HG03439 (cell line): ENCODE data around the gene SLK.

Experiments
- ATAC-seq: cut with Tn5 transposase; IDR thresholded peaks from one replicate; pipeline ENCODE4 v1.9.1; 2021; ENCODE audit warnings: mild to moderate bottlenecking, moderate library complexity; ENCODE audit not compliant: unreplicated experiment

The SLK gene

DNA sequence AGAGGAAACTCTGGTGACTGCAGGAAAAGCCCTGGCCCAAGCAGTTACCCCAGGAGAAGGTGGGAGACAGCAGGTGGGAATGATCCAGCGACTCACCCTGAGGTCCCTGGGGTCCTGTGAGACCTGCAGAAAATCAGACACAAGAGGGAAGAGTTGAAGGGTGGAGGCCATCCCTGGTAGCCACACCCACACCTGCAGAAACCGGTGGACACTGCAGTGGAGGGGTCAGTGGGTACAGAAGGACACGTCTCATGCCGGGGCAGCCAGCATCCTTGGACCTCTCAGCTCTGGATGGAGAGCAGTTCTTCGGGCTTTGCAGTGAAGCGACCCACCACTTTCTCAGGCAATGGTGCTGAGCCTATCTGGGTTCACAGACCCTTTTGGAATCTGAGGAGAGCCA is 79.7 kb downstream of the SLK start:
- no peak for ATAC-seq

- ATAC-seq, result no peak
These were observed 82.7 kb downstream of the SLK start for GRCh38 chr10:104049504-104050250.

DNA sequence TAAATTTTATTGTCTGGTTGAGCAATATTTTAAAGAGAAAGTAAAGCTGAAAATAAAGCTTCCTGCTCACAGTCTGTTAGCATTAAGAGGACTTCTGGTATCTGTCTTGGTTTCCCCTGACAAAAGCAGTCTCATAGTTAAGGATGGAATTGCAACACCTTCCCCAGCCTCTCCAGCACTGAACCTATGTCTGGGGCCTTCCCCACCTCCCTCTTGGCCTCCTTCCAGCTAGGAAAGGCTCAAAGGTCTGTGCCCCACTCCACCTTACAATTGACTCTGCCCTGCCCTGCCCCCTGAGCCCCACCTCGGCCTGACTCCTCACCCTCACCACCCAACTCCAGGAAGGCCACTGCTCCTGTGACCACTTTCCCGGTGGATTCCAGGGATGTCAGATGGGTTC is 85.5 kb downstream of the SLK start:
- ATAC-seq, result no peak

GRCh38 chr10:104053201-104053600 is 86.3 kb downstream of the SLK start:
- ATAC-seq, result no peak

- no peak for ATAC-seq
These were observed 87.5 kb downstream of the SLK start for GRCh38 chr10:104054430-104054829.

GRCh38 chr10:104056619-104057273 is 89.8 kb downstream of the SLK start:
- no peak for ATAC-seq

- no peak for ATAC-seq
These were observed 90.8 kb downstream of the SLK start for GRCh38 chr10:104057717-104058116.

GRCh38 chr10:104059364-104059763 is 92.4 kb downstream of the SLK start:
- ATAC-seq, result no peak

GRCh38 chr10:104061196-104061595 is 94.3 kb downstream of the SLK start:
- ATAC-seq, result no peak

GRCh38 chr10:104065748-104066147 is 98.8 kb downstream of the SLK start:
- no peak for ATAC-seq

DNA sequence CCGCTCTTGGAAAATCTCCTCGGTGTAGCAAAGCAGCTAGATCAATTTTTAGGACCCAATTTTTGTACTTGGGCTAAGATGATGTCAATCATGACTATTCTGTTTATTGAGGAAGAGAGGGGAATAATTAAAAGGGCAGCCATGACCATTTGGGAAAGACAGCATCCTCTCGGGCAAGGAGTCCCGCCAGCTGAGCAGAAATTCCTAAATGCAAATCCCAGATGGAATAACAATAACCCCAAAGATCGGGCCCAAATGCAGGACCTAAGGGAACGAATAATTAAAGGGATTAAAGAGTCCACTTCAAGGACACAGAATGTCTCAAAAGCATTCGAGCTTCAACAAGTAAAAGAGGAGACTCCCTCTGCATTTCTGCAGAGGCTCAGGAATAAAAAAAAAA is 100.0 kb downstream of the SLK start:
- no peak for ATAC-seq

DNA sequence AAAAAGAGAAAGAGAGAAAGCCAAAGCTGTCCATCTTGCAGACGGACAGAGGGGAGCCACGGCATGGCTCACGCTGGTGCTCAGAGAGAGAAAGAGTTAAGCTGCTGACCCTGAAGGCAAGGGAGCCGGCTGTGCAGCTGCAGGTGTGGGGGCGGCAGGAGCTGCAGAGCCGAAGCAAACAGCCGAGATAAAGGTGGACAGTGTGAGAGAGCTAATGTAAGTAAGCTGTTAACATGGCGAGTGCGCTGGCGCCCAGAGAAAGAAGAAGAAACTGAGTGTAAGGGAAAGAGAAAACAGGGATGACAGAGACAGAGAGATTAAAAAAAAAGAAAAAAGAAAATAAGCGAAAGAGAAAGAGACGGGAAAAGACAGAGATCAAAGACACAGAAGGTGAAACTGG is 100.6 kb downstream of the SLK start:
- no peak for ATAC-seq

- ATAC-seq, result no peak
These were observed 102.7 kb downstream of the SLK start for GRCh38 chr10:104069613-104070012.

- ATAC-seq, result no peak
These were observed 105.8 kb downstream of the SLK start for GRCh38 chr10:104072786-104073185.

GRCh38 chr10:104074505-104074904 is 107.6 kb downstream of the SLK start:
- ATAC-seq, result no peak

DNA sequence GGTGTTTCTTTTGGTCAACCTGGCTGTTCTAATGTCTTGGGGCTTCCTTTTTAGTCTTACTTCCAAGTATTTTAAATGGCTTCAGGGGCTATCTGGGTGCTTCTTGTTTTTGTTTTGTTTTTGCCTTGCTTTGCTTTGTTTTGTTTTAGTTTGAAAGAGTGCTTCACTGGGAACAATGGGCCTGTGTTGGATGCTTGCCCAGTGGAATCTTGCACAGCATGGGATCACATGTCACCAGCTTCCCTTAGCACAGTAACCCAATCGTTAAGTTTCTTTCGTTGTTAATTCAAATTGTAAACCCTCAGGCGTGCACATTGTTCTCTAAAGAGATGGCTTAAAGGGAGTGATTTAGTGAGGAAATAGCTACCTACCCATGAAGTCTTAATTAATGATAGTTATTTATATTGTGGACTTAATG is 109.8 kb downstream of the SLK start:
- no peak for ATAC-seq

DNA sequence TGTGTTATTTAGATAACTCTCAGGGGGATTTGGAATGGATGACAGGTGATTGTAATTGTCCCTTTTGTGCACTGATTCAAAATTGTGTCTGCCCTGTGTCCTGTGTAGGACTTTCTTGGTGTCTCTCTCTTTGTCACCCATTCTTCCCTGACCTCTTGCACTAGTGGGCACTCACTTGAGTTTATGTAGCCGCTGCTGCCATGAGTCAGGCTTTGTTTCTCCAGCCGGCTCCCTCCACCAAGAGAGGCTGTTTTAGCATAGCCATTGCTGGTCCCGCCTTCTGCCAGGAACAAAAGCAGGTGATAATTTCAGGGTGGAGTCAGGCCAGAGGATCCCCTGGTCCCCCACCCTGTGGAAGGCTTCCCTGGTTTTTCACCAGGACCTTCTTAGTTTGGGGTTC is 110.3 kb downstream of the SLK start:
- ATAC-seq, result no peak

DNA sequence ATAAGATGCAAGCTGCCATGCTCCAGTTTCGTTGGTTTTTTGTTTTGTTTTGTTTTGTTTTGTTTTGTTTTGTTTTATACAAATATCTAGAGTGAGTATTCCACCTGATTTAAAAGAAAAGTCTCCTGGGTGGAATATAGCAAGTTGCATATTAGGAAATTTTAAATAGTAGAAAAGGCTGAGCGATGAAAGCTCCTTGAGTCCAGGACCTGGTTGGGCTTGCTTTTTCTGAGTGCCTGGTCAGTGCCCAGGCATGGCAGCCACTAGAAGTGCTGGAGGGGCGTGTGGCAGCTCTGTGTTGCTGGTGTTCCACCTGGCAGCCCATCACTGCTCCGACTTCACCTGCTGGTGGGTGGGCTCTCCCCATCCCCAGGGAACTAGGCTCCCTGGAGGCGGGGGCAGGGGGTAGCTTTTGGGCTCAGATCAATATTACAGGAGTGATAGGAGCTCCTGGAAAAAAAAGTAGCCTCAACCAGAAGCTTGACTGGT is 110.8 kb downstream of the SLK start:
- no peak for ATAC-seq
